HEK293 (cell line): ENCODE measurements around the gene GOLT1B.

Source experiments
- CTCF ChIA-PET: fragments of 350-600 bp; formaldehyde crosslinking; extraction: SDS; loops from one replicate; lab custom pipeline; 2021; ENCODE audit warnings: antibody characterized with exemption; lab: Yijun Ruan, JAX
- POLR2A ChIA-PET: fragments of 300-600 bp; formaldehyde crosslinking; extraction: SDS; loops from one replicate; lab custom pipeline; 2020; ENCODE audit warnings: antibody characterized with exemption, inconsistent platforms; lab: Yijun Ruan, JAX
- H3K27ac ChIP-seq: fragments of 200-500 bp; sonication (Bioruptor generic); 2 replicates; pipeline ENCODE4 v1.5.1; 2014; ENCODE audit warnings: low read depth, low read length, control low read depth, inconsistent platforms; ENCODE audit errors: extremely low read depth
- H3K36me3 ChIP-seq, 2 experiments: fragments of 200-500 bp in 1 of 2; sonication (Bioruptor generic) in 1 of 2; 1 replicate in 1 of 2; 2 replicates in 1 of 2; pipeline ENCODE4 v1.5.1; 2014 to 2017; ENCODE audit warnings: inconsistent platforms in 2 of 2, low read length in 2 of 2; ENCODE audit not compliant: control insufficient read depth in 2 of 2, insufficient read depth in 1 of 2
- H3K4me1 ChIP-seq: fragments of 200-500 bp; sonication (Bioruptor generic); 2 replicates; pipeline ENCODE4 v1.5.1; 2014; ENCODE audit warnings: mild to moderate bottlenecking, low read length, inconsistent platforms; ENCODE audit not compliant: control insufficient read depth, insufficient read depth
- H3K4me3 ChIP-seq: 2 replicates; pipeline ENCODE4 v1.5.1; 2011; ENCODE audit warnings: low read depth, mild to moderate bottlenecking, control low read depth, low read length, moderate library complexity
- H3K9me3 ChIP-seq: fragments of 200-500 bp; sonication (Bioruptor generic); 2 replicates; pipeline ENCODE4 v1.5.1; 2014; ENCODE audit warnings: low read depth, low read length, inconsistent platforms; ENCODE audit not compliant: control insufficient read depth, insufficient read depth
- HOXC10 ChIP-seq: sonication (generic); formaldehyde crosslinking; IDR thresholded peaks from 2 replicates; pipeline ENCODE4 v1.8.1; 2023; ENCODE audit warnings: mild to moderate bottlenecking, missing genetic modification reagents
- KLF9 ChIP-seq: fragments of 450-650 bp; formaldehyde crosslinking; IDR thresholded peaks from 2 replicates; pipeline ENCODE4 v1.5.1; 2016; ENCODE audit warnings: missing biosample characterization, missing genetic modification characterization, low read depth
- ZBTB6 ChIP-seq: fragments of 450-650 bp; formaldehyde crosslinking; IDR thresholded peaks from 2 replicates; pipeline ENCODE4 v1.5.1; 2017; ENCODE audit warnings: missing biosample characterization, missing genetic modification characterization
- ZNF202 ChIP-seq: fragments of 450-650 bp; formaldehyde crosslinking; IDR thresholded peaks from 2 replicates; pipeline ENCODE4 v1.5.1; 2016; ENCODE audit warnings: missing biosample characterization, missing genetic modification characterization, borderline replicate concordance
- ZNF248 ChIP-seq: fragments of 450-650 bp; formaldehyde crosslinking; IDR thresholded peaks from 2 replicates; pipeline ENCODE4 v1.5.1; 2017; ENCODE audit warnings: missing biosample characterization, missing genetic modification characterization
- ZNF366 ChIP-seq: fragments of 450-650 bp; formaldehyde crosslinking; conservative IDR thresholded peaks from 2 replicates; pipeline ENCODE4 v1.5.1; 2016; ENCODE audit warnings: missing biosample characterization, missing genetic modification characterization
- ZNF610 ChIP-seq: fragments of 450-650 bp; formaldehyde crosslinking; IDR thresholded peaks from 2 replicates; pipeline ENCODE4 v1.5.1; 2016; ENCODE audit warnings: missing biosample characterization, missing genetic modification characterization, borderline replicate concordance

GOLT1B gene

GRCh38 chr12:21566907-21567394 lies 65.4 kb downstream of the GOLT1B start:
- ChIA-PET CTCF (no interaction called here), POLR2A (no interaction called here)
- no peaks in the 10 kb centered on the region for H3K4me1 ChIP-seq

More at GRCh38 chr12:21566907-21567394, 65.4 kb downstream of the GOLT1B start:
- no peak overlapping the region for H3K27ac ChIP-seq
- H3K36me3 ChIP-seq: no peaks in the 10 kb centered on the region
- H3K4me3 ChIP-seq: no peak overlapping the region
- no peaks in the 10 kb centered on the region for H3K9me3 ChIP-seq
- TF ChIP-seq ZBTB6 (tag by site-specific recombination): no peak
- TF ChIP-seq ZNF366 (tag by site-specific recombination): no peak
- no peak for TF ChIP-seq ZNF202 (tag by site-specific recombination)
- TF ChIP-seq HOXC10: no peak
- no peak for TF ChIP-seq ZNF248 (tag by site-specific recombination)
- no peak for TF ChIP-seq KLF9 (tag by site-specific recombination)
- TF ChIP-seq ZNF610 (tag by site-specific recombination): no peak
